Eye (tissue), 1 donor: ENCODE results near the gene NOP16.

Experiments used
- DNase-seq: peaks from one replicate; pipeline ENCODE4 v3.0.0-alpha.2; 2015

The NOP16 gene, protein sequence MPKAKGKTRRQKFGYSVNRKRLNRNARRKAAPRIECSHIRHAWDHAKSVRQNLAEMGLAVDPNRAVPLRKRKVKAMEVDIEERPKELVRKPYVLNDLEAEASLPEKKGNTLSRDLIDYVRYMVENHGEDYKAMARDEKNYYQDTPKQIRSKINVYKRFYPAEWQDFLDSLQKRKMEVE

DNA sequence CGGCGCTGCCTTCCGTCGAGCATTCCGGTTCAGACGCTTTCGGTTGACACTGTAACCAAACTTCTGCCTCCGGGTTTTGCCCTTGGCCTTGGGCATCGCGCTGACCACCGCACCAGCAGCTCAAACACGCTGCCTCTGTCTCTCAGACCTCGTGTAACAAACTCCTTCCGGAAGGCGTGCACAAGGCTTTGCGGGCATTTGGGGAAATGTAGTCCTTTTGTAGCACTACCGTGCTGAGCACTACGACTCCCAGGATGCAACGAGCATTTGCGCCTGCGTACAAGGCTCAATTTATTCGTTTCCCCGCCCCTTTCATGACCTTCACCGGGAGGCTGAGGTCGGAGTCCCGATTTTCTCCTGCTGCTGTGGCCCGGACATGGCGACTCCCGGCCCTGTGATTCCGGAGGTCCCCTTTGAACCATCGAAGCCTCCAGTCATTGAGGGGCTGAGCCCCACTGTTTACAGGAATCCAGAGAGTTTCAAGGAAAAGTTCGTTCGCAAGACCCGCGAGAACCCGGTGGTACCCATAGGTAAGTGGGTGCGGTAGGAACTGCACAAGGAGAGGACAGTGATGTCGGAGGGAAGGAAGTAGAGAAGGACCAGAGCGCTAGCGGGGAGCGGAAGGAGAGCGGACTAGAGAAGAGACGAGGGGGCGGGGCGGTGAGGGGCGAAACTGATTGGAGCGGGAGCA is at the start of gene NOP16, which contains the start of gene HIGD2A:
Gene NOP16, minus strand, starts transcription at position 155 of the 691 bp plus-strand sequence. Its CDS starts 59 bp downstream, at position 96.
Gene HIGD2A, plus strand, starts transcription at position 308 of the 691 bp plus-strand sequence. Its CDS starts 69 bp downstream, at position 377.
- DNase-seq: peak; percentile 100

DNA sequence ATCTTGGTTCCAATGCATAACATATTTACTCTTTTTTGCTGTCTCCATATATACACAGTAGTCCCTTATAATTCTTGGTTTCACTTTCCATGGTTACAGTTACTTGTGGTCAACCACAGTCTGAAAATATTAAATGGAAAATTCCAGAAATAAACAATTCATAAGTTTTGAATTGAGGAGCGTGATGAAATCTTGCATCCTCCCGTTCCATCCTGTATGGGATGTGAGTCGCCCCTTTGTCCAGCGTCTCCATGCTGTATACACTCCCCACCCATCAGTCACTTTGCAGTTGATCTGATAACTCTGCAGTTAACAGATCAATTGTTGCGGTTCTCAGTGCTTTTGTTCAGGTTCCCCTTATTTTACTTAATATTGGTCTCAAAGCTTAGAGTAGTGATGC is 48.3 kb upstream of the NOP16 start:
- DNase-seq: no peak

DNA sequence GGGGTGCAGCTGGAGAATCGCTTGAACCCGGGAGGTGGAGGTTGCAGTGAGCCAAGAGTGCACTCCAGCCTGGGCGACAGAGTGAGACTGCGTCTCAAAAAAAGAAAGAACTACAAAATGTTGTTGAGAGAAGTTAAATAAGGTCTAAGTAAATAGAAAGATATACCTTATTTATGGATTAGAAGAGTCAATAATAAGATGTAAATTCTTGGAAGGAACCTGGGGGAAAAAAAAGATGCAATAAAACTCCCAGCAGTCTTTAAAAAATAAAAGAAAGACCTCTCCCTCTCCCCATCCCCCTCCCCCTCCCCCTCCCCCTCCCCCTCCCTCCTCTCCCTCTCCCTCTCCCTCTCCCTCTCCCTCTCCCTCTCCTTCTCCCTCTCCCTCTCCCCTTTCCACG is 44.3 kb upstream of the NOP16 start:
- DNase-seq: no peak

DNA sequence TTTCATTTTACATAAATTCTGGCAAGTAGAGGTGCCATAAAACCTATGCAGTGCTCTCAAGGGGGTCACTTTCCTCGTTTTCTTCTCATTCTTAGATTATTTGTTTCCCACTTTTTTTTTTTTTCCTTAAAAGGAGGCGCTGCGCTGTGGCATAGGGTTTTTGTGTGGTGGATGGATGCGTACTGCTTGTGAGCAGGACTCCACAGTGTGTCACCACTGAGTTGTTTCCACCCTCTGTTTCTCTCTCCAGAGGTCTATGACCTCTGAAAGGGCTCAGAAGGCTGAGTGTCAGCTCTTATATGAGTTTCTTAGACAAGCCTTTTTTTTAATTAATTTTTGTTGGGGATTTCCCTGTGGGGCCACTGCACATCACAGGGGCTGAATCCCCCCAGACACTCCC is 41.6 kb upstream of the NOP16 start:
- no peak for DNase-seq

DNA sequence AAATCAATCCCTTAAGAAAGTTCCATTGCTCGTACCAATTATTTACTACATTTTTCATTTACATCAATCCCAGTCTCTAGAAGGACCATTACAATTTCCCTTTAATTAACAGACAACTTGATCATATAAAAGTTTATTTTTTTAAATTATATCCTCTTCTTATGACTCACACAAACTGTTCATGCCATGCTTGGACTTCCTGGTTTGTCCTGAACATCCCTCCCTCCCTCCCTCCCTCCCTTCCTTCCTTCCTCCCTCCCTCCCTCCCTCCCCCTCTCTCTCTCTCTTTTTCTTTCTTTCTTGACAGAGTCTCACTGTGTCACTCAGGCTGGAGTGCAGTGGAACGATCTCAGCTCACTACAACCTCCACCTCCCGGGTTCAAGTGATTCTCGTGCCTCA is 39.6 kb upstream of the NOP16 start:
- DNase-seq: no peak

DNA sequence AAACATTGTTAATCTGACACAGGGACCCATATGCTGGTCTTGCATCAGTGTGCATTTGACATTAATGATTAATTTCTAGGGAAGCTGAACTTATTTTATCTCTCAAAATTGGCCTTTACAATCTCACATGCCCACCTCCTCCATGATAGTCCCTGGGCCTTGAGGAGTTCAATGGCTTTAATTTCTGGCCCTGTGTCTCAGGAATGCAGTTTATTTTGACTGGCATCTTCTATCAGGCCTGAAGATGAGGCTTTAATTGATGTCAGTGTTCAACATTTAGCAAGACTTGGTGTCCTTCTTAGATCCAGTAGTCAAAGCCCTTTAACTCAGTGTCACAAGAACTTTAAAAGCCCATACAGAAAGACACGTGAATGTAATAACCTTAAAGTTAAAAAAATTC is 38.5 kb upstream of the NOP16 start:
- DNase-seq: no peak

DNA sequence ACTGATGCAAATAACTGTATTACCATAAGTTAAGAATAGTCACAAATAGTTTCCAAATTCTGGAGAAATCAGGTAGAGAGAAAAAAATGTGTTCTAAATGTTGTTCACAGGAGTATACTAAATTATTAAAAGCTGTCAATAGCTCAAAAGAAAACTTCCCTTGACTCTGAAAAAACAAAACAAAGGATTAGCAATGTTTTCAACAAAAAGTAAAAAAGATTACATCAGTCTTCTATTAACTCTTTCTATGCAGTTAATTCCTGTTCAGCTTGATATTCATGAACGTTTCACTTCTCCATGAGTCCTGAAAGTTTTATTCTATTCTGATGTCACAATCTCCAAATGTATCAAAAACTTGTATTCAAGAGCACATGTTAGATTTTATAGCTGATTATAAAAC is 37.4 kb upstream of the NOP16 start:
- no peak for DNase-seq

DNA sequence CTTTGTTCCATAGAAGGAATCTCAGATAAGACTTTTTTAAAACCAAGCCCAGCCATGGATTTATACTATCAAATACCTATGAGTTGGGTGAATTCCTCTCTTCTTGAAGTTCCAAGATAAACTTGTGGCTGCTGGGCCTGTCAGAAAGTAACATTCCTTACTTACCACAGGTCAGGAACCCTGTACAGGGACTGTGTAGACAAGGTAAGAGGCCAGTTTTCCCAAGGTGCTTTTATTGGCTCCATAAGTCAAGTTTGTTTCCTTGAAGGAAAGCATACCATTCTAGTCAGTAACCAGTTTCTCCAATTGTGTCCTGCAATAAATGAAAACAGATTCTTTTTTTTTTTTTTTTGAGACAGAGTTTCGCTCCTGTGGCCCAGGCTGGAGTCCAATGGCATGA is 36.7 kb upstream of the NOP16 start:
- no peak for DNase-seq

DNA sequence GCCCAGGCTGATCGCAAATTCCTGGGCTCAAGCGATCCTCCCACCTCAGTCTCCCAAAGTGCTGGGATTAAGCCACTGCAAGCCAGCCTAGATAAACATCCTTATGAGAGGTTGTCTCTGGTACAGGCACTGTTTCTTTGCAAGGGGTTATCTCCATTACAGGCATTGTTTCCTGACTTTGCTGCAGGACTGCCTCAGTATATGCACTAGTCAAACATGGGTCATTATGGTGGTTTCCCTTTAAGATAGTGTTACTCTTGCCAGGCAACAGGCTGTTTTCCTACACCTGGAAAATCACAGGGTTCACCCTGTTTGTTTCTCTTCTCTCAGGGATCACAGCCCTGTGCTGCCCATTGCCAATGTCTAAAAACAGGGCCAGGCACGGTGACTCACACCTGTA is 35.8 kb upstream of the NOP16 start:
- no peak for DNase-seq

DNA sequence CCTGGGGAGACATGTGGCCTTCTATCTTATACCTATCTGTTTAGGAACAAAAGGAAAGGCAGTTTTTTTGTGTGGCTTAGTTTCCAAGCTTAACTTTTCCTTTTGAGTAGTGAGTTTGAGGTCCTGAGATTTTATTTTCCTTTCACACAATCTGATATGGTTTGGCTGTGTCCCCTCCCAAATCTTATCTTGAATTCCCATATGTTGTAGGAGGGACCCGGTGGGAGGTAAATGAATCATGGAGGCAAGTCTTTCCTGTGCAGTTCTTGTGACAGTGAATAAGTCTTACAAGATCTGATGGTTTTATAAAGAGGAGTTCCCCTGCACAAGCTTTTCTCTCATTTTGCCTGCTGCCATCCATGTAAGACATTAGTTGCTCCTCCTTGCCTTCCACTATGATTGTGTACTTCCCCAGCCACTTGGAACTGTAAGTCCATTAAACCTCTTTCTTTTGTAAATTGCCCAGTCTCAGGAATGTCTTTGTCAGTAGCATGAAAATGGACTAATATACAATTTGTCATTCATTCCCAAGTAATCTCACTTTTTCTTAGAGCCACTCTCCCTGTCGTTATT is 32.7 kb upstream of the NOP16 start:
- no peak for DNase-seq

DNA sequence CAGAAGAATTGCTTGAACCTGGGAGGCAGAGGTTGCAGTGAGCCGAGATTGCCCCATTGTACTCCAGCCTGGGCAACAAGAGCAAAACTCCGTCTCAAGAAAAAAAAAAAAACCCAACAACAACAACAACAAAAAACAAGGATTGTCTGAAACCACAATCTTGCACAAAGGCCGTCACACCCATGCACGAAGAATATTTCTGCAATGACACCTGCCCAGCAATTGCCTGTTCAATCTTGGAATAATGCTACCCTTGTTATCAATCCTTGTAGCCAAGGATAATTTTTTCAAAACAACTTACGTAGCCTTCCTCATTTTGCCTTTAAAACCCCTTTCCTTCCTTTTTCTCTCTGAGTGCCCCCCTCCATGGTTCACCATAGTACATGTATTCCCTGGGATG is 31.7 kb upstream of the NOP16 start:
- no peak for DNase-seq

DNA sequence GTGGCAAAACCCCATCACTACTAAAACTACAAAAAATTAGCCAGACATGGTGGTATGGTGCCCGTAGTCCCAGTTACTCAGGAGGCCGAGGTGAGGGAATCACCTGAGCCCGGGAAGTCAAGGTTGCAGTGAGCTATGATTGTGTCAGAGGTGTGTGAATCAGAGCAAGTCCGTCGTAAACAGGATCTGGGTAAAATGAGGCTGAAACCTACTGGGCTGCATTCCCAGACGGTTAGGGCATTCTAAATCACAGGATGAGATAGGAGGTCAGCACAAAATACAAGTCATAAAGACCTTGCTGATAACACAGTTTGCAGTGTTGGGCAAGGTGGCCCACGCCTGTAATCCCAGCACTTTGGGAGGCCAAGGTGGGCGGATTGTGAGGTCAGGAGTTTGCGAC is 29.9 kb upstream of the NOP16 start:
- DNase-seq: no peak

DNA sequence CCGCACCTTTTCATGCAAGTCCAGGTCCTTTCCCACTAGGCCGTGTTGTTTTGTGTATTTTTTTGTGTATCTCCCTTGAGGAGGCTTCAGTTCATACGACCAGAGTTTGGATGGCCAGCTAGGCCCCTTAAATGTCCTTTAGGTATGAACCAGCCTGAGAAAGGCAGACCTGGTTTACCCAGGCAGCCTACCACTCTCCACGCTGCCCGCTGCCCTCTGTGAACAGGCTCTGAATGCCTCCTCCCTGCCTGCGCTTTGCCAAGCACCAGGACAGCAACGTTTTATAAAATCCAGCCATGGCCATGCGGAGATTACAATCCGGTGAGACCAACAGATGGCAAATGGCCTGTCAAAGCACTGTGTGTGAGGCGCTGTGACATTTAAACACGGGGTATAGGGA is 28.6 kb upstream of the NOP16 start:
- no peak for DNase-seq

DNA sequence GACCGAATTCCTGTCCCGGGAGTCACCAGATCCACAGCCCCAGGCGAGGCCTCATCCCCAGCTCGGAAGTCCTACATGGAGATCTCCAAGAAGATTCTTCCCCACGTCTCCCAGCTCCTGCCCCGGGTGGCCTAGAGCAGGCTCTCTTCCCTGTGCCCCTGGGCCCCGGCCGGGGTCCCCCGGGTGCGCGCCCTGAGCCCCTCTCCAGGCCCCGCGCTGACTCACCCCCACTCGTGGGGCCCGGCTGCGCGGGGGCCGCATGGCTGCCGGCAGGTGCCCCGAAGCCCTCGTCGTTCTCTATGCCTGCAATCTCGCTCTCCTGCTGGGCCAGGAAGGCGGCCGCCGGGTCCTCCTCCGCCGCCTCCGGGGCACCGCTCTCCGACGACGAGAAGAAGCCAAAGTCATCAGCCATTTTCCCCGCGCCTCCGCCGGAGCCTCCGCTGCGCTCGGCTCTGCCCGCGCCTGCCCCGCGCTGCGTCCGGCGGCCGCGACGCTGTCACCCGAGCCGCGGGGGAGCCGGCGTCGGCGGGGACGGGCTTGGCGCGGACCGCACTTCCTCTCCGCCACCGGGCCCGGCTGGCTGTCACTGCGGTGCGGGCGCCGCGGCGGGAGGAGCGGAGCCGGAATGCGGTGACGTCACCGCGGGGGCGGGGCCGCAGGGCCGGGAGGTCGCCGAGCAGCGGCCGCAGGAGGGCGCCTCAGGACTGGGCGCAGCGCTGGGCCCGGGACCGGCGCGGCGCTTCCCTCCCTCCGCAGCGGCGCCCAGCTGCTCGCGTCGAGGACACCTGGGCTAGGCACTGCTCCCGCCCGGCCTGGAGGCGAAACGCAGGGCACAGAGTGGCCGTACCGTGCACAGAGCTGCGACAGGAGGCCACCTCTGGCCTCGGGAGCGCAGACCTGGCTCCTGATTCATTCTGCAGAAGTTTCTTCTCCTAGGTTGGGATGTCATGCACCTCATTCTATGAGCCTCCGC is 27.8 kb upstream of the NOP16 start, which contains the start of gene CLTB:
Gene CLTB, minus strand, starts transcription at position 588 of the 973 bp plus-strand sequence. Its CDS starts 176 bp downstream, at position 412.
- peak; percentile 94 for DNase-seq

DNA sequence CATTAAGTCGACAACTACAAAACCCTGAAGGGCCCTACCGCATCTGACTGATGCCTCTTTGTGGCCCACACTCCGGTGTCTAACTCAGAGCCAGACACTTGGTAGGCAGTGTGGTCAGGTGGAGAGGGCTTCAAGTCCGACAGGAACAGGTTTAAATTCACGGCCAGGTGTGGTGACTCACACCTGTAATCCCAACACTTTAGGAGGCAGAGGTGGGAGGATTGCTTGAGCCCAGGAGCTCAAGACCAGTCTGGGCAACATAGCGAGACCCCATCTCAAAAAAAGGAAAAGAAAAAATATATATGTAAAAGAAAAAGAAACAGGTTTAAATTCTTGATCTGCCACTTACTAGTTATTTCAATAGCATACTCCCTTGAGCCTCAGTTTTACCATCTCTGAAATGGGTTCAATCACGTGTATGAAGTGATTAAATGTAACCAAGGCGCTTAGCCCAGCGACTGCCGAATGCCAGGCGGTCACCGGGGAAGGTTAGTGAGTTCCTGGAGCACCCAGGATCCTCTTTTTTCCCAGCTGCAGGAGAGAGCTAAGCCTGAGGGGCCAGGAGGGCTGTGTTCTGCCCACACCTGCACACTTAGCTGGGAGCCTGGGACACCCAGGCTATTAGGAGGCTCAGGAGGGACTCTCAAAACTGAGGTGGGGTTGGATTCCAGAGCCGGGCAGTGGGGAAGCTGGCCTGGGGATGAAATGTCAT is 27.0 kb upstream of the NOP16 start:
- DNase-seq: no peak

DNA sequence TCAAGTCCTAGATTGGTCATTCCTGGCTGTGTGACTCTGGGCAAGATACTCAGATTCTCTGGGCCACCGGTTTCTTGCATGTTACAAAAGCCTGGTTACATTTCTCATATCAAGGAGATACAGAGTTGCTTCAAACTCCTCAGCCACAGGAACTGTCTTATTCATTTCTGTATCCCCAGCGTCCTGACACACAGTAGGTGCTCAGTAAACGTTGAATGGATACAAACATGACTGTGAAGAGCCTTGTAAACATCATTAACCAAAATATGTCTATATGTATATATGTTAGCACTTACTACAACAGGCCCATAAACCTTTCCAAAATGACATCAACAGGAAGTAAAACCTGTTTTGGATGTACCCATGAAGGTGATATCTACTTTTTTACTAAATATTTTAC is 26.3 kb upstream of the NOP16 start:
- no peak for DNase-seq

DNA sequence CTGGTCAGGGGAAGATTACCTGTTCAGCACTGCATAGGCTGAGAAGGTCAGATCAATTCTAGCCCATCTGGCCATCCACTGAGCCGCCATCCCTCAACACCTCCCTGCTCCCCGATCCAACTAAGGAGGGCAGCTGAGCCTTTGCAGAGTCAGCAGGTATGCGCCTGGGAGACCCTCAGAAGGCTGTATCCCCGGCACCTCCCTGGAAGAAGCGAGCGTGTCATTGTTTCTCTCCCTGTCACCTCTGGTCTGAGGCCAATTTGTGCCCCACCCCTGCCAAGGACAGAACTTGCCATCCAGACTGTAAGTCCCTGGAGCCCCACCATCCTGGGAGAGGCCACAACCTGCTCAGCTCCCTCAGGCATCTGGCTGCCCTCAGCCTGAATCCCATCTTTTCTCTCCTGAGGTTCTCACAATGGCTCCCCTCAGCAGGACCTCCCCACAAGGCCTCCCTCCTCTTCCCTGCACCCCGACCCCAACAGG is 25.4 kb upstream of the NOP16 start:
- DNase-seq: no peak

DNA sequence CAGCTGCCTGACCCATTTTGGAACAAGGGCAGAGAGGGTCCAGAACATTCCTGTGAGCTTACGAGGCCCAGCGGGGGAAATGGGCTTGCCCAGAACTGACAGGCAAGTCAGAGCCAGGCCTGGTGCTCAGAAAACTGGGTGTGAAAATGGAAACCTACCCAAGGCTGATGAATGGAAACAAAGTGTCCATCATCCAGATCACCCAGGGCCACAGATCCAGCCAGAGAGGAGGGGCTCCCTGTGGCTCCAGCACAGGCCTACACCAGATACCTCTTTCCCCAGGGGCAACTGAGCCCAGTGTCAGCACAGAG is 24.8 kb upstream of the NOP16 start:
- DNase-seq: no peak

DNA sequence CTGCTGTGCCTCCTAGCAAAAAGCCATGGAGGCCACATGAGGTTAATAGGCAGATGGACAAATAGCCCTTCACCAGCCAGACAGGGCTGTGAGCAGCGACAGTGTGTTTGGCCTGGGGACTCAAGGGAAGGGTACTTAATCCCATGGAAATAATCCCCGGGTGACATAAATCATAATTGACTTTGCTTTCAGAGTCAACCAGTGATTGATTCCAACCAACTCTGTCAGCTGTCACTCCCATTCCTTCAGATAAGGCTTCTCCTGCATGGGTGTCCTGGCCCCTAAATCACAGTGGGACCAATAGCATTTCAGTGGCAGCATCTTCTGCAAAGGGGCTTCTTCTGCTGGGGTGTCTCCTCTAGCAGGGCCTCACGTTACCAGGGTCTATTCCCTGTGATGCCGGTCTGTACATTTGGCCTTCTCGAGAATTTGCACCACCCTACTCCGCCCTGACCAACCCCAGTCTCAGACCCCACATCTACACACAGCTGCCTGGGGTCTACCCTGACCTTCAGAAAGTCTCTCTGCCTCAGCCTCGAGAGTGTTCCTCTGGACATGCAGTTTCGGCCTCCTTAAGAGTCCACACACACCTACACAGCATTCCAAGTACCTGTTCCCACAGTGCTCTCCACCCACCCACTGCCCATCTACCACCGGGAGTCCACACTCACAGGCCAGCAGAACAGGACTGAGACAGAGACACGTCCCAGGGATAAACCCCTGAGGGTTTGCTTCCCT is 24.3 kb upstream of the NOP16 start:
- DNase-seq: no peak

DNA sequence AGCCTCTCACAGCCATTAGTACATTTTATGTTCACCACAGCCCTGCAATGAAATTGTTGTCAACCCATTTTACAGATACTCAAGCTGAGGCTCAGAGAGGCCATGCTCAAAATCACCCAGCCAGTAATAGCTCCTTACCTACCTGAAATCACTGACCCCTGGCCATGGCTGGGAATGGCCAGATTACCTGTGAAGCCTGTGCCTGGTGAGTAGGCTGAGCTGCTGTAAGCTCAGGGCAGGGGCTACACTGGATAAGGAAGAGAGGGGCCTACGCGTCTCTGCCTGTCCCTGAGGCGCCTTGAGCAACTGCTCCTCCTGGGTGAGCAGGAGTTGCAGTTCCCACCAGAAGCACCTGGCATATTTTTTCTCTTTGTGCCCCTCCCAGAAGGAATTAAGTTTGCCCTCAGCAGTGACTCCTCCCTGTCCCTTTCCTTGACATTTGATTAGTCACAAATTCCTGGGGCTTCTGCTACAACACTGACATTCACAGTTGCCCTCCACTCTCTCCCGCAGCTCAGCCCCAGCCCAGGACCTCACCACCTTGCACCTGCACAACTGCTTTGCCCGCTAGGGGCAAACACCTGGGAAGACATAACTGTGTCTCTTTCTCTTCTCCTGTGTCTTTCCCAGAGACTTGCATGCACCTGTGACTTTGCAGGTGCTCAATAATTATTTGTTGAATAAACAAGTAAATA is 22.2 kb upstream of the NOP16 start:
- no peak for DNase-seq

DNA sequence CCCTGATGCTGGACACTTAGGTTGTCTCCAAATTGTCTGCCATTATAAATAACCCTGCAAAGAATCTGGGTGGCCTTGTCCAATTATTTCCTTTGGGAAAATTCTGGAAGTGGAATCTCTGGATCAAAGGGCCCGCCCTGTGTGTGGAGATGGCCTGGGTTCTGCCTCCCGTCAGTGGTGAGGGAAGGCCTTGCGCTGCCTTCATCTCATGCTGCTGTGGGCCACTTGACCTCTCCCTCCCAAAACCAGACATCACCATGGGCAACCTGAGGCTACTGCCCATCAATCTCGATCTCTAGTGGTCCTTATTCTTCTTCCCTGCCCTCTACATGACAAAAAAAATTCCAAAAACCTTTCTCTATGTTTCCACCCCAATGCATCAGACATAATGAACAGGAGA is 21.4 kb upstream of the NOP16 start:
- DNase-seq: no peak
